HG03575 (cell line): ENCODE results near the gene LCOR.
"Not testable (repeated sequence)": the region's sequence is repeated elsewhere in the genome, so short reads cannot be mapped to it uniquely, and the experiment has no call there.

Experiments used
- ATAC-seq: cut with Tn5 transposase; IDR thresholded peaks from one replicate; pipeline ENCODE4 v1.9.1; 2021; ENCODE audit not compliant: unreplicated experiment, insufficient number of reproducible peaks, low FRiP score; ENCODE audit errors: extremely low read depth

Gene LCOR

DNA sequence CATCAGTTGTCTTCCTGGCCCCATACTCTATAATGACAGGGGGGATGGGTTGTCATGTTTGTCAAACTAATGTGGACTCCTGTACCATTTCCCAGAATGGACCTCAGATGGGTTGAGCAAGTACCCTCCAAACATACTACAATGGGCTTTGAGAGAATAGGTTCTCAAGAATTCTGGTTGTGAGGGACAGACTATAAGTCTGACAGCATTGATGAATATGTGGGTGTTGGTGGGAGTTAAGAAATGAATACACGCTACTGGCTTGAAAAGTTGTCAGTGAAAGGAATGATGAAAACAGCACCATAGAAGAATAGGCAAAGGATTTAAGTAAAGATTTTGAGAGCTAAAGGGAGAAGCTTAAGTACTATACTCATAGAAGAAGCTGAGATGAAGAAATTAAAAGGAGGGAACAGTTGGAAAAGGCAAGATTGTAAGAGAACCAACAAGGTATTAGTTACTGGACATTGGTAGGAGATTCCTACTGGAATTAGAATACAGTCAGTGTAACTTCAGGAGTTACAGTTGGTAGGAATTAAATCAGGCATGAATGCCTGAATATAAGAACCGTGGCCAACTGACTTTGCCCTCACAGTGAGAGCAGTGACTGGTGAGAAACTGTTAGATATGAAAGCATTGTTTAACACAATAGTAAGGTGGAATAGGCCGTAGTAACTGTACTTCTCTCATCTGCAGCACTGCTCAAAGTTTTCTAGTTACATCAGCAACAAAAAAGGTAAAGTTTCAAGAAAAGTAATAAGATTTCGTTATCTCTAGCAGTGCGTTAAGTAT is 86.3 kb downstream of the LCOR start:
- ATAC-seq, result no peak

DNA sequence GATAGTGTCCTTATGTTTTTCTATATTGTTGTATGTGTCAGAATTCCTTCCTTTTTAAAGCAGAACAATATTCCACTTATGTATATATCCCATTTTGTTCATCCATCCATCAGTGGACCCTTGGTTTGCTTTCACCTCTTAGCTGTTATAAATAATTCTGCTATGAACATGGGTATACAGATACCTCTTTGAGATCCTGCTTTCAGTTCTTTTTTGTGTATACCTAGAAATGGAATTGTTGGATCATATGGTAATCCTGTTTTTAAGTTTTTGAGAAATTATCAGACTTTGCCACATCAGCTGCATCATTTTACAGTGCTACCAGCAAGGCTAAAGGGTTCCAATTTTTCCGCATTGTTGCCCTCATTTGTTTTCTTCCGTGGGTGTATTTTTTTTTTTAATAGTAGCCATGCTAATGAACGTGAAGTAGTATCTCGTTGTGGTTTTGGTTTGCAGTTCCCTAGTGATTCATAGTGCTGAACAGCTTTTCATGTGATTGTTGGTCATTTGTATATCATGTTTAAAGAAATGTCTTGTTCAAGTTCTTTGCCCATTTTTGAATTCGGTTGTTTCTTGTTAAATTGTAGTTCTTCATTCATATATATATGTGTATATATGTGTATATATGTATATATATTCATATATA is 87.8 kb downstream of the LCOR start:
- no peak for ATAC-seq

DNA sequence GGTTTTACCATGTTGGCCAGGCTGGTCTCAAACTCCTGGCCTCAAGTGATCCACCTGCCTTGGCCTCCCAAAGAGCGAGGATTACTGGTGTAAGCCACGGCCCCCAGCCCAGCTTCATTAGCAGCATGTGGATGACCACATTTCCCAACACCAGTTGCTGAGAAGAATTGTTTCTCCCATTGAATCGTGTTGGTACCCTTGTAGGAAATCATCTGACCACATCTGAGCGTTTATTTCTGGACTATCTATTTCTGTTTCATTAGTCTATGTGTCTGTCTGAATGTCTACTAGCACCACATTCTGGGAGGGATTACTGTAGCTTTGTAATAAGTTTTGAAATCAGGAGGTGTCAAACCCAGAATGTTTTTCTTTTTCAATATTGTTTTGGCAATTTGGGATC is 89.6 kb downstream of the LCOR start:
- no peak for ATAC-seq

DNA sequence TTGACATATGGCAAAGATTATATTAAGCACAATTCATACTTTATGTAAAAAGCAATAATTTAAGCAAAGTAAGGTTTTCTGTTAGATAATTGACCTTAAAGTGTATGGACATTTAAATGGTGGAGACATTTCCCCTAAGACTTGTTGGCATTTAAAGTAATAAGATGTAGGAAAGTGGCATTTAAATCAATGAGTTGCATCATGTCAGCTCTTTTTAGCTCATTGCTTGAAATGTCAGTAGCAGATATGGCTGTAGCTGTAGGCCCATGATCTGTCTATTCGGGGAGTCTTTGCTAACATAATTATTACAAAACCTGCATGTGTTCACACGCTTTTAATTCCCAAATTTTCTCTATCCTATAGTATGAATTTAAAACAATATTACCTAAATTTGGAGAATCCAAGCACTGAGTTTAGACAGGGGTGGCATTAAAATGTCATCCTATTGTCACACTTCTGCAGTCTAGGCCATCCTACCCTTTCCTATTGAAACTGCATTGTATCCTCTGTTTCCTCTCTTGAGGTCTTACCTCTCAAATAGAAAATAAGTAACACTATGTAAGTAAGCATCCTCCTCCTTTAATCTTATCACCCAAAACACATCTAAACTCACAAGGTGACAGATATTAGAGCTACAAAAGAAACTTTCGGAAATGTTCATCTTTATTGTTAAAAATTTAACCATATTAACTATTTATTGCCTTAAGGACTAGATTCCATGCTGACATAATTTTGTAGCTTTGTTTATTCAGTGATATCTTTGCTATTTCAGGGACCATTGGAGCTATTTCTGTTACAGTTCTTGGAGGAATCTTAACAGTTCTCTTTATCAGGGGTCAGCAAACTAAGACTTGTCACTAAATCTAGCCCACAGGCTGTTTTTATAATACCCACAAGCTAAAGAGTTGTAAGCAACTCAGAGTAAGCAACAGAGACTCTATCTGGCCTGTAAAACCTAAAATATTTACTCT is 91.2 kb downstream of the LCOR start:
- no peak for ATAC-seq

DNA sequence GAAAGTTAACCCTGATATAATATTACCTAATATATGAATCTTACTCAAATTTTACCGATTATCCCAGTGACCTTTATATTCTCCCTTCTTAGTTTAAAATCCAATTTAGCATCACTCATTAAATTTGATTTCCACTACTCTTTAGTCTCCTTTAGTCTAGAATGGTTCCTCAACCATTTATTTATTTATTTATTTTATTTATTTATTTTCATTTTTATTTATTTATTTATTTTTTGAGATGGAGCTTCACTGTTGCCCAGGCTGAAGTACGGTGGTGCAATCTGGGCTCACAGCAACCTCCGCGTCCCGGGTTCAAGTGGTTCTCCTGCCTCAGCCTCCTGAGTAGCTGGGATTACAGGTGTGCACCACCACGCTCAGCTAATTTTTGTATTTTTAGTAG is 92.8 kb downstream of the LCOR start:
- no peak for ATAC-seq

DNA sequence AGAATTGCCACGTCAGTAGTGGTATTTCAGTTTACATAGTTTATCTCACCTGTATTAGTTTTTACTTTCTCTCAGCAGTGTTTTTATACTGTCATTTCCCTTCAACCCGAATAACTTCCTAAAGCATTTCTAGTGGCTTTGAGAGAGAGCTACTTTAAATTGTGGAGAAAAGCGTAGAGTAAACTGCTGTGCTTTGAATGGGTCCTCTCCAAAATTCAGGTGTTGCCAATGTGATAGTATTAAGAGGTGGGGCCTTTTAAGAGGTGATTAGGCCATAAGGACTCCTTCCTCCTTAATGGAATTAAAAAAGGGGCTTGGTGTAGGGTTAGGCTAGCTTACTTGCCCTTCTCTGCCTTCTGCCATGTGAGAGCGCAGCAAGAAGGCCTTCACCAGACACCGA is 98.4 kb downstream of the LCOR start:
- ATAC-seq, result no peak

DNA sequence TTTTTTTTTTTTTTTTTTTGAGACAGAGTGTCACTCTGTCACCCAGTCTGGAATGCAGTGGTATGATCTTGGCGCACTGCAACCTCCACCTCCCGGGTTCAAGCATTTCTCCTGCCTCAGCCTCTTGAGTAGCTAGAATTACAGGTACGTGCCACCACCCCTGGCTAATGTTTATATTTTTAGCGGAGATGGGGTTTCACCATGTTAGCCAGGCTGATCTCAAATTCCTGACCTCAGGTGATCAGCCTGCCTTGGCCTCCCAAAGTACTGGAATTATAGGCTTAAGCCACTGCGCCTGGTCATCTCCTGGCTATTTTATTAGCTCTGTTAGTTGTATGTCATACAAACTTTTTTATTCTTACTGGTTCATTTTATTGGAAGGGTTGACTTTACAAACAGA is 103.0 kb downstream of the LCOR start:
- no peak for ATAC-seq

DNA sequence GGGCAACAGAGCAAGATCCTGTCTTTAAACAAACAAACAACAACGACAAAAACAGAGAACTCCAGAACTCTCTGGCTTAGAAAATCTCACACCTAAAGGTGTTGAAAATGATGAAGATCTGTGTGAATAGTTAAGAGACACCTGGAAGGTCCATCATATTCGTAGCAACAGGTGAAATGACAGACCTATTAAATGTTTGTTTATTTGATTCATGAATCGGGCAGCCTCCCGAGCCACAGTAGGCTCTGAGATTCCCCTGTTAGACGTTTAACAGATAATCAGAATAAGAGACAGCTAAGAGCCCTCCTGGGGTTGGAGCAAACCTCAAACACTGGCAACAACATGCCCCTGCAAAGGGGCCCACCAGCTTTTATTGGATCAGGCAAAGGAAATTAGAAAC is 103.7 kb downstream of the LCOR start:
- no peak for ATAC-seq

DNA sequence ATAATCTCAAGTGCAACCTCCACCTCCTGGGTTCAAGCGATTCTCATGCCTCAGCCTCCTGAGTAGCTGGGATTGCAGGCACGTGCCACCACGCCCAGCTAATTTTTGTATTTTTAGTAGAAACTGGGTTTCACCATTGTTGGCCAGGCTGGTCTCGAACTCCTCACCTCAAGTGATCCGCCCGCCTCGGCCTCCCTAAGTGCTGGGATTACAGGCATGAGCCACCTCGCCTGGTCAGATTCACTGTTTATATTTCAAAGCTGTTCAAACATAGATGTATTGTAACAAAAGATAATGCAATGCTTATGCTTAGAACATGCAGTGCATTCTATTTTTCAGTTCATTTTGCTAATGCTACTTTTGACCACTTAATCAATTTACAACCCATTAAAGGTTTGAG is 111.1 kb downstream of the LCOR start:
- not testable (repeated sequence) for ATAC-seq

DNA sequence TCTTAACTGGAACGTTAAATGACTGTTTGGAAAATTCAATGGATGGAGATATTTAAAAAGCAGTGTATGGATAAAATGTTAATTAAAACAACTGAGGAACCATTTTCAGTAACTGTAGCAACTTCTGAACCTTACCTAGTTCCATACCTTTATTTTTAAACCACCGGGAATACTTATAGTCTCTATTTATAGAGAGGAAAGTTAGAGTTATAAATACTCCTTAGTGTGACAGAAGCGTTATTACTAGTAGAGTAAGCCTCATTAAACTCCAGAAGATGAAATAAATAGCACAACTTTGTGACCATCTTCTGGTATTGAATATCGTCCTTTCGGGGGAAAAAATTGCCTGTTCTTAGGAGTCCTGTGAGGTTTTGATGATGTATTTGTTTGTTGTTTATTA is 114.9 kb downstream of the LCOR start:
- no peak for ATAC-seq

DNA sequence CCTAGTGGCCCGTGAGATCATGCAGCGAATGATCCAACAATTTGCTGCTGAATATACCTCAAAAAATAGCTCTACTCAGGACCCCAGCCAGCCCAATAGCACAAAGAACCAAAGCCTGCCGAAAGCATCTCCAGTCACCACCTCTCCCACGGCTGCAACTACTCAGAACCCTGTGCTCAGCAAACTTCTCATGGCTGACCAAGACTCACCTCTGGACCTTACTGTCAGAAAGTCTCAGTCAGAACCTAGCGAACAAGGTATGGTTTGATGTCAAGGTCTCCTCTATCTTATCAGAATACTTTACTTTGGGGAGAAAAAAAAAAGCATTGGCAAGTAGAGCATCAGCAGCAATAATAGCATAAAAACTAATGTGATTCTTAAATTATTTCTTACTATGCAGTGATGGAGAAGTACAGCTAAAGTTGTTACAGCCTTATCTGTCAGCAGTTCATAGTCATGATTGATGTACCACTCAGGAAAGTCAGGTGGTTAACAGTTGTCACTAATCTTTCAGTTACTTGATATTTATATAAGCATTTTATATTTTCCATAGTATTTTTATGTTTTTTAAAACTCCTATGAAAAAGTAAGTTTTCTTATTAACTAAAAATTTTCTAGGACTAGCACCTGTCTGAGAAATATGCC is 117.1 kb downstream of the LCOR start:
- ATAC-seq, result no peak

DNA sequence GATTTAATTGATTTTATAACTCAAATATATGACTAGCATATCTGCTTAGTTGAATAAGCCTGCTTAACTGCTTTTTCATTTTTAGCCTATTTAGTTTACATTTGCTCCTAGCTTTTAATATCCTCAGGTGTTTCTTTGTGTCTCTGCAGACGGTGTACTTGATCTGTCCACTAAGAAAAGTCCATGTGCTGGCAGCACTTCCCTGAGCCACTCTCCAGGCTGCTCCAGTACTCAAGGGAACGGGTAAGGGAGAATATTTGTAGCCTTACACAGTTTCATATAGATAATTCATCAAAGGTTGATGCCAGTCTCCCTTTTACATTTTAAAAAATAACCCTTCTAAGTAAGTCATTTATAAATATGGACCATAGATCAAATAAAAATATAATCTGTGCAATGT is 119.9 kb downstream of the LCOR start:
- ATAC-seq, result no peak

DNA sequence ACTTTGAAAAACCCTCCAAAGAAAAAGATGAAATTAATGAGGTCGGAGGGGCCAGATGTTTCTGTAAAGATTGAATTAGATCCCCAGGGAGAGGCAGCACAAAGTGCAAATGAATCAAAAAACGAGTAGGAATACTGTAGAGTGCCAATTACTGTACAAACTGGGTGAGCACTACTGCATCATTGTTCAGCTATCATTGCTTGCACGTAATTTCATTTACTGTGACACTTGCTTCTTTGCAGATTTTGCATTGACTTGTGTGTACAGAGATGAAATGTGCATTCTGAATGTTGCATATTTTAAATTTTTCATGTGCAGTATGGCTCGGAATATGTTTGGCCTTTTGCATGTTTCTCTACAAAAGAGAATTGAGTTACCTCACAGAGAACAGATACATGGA is 123.7 kb downstream of the LCOR start:
- ATAC-seq, result no peak

DNA sequence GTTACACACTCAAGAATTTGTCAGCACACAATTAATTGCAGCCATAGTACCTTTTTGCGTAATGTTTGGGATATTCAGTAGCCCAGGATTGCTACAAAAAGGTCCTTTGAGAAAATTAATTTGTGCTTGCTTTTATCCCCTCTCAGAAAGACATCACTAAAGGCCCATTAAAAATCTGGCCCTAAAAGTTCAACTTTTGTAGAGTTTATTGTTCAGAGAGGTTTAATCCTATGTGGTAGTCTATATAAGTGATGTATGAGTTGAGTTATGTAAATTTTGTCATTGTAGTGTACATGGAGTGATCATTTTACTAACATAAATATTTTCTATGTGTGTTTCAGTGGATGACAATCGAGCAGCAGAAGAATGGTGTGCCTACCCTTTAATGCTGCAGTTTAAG is 126.0 kb downstream of the LCOR start:
- no peak for ATAC-seq

DNA sequence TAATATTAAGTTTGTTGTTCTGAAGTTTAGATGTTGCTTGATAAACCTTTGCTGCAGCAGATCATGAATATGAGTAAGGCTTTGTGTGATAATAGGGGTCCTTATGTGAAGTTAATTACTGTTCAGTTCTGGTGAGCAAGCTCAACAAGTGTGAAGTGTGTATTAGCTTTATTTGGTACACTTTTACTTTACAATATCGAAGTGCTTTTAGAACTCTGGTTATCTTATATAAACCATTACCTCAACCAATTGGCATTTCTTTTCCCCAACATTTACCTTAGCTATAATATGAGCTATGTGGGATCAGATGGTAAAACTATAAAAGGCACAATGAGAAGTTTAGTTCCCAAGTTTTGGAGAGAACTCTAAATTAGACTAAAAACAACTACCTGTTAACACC is 127.6 kb downstream of the LCOR start:
- no peak for ATAC-seq

DNA sequence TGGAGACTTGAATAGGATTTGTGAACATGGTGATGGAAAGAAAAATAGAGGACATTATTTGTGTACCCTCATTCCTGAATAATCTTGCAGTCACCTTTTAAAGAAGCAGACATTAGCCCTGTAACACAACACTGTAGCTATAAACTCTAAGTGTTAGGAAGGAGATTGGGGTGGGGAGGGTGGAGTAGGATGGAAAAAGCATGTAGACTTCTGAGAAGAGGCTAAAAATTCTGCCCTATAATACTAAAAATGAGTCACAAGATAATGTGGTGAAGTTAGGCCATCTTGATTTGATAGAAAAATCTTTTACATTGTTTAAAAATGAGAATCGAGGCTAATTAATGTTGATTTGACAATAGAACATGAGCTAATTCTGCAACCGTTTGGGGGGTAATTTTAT is 128.8 kb downstream of the LCOR start:
- no peak for ATAC-seq

DNA sequence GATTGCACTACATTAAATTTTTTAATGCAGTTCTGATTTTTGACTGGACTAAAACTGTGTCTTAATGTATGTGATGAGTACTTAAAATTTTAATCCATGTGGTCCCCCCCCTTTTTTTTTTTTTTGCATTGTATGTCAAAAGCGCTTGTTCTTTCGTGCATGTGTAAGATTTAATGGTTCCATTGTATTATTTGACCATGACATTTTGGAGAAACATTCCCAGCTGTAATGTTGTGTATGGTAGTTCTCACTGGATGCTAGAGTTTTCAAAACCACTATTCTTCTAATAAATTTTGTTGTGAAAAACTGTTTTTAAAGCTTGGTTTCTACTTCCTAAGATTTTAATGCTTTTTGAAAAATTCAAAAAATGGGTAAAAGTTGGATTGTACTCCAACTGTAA is 132.0 kb downstream of the LCOR start:
- ATAC-seq, result no peak

DNA sequence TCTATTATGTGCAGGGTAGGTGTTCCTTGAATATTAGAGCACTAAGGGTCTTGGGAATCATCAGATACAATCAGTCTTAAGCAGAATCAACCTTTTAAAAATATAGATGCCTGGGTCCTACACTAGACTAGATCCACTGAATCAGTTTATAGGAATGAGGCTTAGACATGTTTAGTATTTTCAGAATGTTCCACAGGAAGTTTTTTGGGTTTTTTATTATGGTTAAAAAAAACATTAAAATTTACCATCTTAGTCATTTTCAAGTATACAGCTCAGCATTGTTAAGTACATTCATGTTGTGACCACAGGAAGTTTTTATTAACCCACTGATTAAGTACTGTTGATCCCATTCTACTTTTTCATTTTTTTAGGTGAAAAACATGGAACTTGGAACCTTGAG is 135.7 kb downstream of the LCOR start:
- ATAC-seq, result no peak

DNA sequence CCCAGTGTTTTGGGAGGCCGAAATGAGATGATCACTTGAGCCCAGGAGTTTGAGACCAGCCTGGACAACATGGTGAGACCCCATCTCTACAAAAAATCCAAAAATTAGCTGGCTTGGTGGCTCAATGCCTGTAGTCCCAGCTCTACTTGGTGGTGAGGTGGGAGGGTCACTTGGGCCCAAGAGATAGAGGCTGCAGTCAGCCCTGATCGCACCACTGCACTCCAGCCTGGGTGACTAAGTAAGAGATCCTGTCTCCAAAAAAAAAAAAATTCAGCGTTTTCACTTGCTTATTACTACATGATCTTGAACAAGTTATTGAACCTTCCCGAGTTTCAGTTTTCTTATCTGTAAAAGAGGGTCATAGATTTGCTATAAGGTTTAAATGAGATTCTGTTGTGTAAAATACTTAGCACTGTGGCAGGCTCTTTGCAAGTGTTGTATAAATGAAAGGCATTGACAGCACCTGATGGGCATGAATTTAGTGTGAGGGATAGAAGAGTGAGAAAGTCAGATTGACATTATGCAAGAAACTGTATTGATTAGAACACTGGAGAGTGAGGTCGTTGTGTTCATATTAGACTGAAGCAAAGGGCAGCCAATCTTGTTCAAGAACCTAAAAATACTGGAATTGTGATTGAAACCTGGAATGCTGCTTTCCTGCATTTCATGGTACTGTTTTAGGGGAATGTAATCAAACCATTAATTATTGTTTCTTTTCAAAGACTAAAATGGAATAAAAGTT is 136.8 kb downstream of the LCOR start:
- no peak for ATAC-seq
